Colonic mucosa (tissue), 4 donors: ENCODE results near the gene PABPN1. TPM values are rescaled to one million over a fixed set of nuclear protein-coding genes. Genes with fewer than 3 reads are reported as not detected.

Experiments used
- DNase-seq: peaks from one replicate; pipeline ENCODE4 v3.0.0-alpha.2; 2020
- H3K27ac ChIP-seq: fragments of 200-600 bp; one replicate; pipeline ENCODE4 v1.8.0; 2021
- H3K27me3 ChIP-seq: fragments of 200-600 bp; one replicate; pipeline ENCODE4 v1.8.0; 2021
- H3K36me3 ChIP-seq: fragments of 200-600 bp; one replicate; pipeline ENCODE4 v1.8.0; 2021
- H3K4me1 ChIP-seq: fragments of 200-600 bp; one replicate; pipeline ENCODE4 v1.8.0; 2021; ENCODE audit warnings: mild to moderate bottlenecking
- H3K4me3 ChIP-seq: fragments of 200-600 bp; one replicate; pipeline ENCODE4 v1.8.0; 2021
- H3K9ac ChIP-seq, 2 donors: one replicate each; pipeline ENCODE4 v1.7.0; 2013; ENCODE audit warnings: control low read depth in 2 of 2, low read depth in 2 of 2, low read length in 2 of 2
- H3K9me3 ChIP-seq: fragments of 200-600 bp; one replicate; pipeline ENCODE4 v1.8.0; 2021
- intact Hi-C: fragments of 100-400 bp; cut with DNase I; formaldehyde crosslinking; loops from one replicate; pipeline ENCODE4 v1.14.1; 2022
- total RNA-seq, 2 donors: library from RNA; stranded (reverse); fragmentation: NEBNext Ultra II Directional in 1 of 2; extraction: Animal tissue kit (Norgen Biotek cat#: 25700) in 1 of 2; gene quantifications; one replicate each; pipeline ENCODE4 v1.2.1, GENCODE V29; 2021
- TF ChIP-seq, protein P1 (sequence below): fragments of 200-600 bp; IDR thresholded peaks from one replicate; pipeline ENCODE4 v1.8.0; 2022; ENCODE audit warnings: antibody characterized with exemption, mild to moderate bottlenecking
- donor health status: healthy.
- donor health status: DM: no; HTN: no; CAD: no.
- donor health status: DM: no; HTN: no; CAD: no.

The PABPN1 gene
- total RNA-seq, 2 donors from 2014 or later, result 122 to 197 TPM

DNA sequence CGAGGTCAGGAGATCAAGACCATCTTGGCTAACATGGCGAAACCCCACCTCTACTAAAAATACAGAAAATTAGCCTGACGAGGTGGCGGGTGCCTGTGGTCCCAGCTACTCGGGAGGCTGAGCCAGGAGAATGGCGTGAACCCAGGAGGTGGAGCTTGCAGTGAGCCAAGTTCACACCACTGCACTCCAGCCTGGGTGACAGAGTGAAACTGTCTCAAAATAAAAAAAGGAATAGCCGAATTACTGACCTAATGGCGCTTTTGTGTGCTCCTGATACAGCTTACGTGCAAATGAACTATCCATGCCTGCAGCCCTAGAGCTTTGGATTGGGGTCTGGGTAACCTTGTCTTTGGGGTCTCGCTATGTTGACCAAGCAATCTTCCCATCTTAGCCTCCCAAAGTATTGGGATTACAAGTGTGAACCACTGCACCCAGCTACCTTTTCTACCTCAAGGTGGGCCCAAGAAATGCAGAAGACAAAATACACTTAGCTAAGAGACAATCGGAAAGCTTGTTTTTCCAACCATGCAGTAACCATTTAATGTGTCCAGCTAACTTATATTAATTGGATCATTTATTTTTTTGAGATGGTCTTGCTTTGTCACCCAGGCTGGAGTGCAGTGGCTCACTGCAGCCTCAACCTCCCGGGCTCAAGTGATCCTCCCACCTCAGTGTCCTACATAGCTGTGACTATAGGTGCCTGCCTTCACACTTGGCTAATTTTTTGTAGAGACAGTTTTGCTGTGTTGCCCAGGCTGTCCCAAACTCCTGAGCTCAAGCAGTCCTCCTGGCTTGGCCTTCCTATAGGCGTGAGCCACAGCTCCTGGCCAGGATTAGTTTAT lies 5.5 kb downstream of the PABPN1 start:
- intact Hi-C loops, result loop anchor here (5.0 to 10.0 kb wide), 4 partner anchors 56 to 148 kb away; no protein-coding TSS in a partner anchor
- H3K9me3 ChIP-seq, result no peaks in the 10 kb centered on the region
- no peak overlapping the region for H3K9ac ChIP-seq
- no peak overlapping the region for H3K4me3 ChIP-seq
- no peak overlapping the region for H3K27ac ChIP-seq
- H3K36me3 ChIP-seq, result peaks cover 10% of the 10 kb centered on the region
- H3K27me3 ChIP-seq, result no peaks in the 10 kb centered on the region
- no peak for DNase-seq
- no peaks in the 10 kb centered on the region for H3K4me1 ChIP-seq
- TF ChIP-seq, protein P1, sequence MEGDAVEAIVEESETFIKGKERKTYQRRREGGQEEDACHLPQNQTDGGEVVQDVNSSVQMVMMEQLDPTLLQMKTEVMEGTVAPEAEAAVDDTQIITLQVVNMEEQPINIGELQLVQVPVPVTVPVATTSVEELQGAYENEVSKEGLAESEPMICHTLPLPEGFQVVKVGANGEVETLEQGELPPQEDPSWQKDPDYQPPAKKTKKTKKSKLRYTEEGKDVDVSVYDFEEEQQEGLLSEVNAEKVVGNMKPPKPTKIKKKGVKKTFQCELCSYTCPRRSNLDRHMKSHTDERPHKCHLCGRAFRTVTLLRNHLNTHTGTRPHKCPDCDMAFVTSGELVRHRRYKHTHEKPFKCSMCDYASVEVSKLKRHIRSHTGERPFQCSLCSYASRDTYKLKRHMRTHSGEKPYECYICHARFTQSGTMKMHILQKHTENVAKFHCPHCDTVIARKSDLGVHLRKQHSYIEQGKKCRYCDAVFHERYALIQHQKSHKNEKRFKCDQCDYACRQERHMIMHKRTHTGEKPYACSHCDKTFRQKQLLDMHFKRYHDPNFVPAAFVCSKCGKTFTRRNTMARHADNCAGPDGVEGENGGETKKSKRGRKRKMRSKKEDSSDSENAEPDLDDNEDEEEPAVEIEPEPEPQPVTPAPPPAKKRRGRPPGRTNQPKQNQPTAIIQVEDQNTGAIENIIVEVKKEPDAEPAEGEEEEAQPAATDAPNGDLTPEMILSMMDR, result no peak

DNA sequence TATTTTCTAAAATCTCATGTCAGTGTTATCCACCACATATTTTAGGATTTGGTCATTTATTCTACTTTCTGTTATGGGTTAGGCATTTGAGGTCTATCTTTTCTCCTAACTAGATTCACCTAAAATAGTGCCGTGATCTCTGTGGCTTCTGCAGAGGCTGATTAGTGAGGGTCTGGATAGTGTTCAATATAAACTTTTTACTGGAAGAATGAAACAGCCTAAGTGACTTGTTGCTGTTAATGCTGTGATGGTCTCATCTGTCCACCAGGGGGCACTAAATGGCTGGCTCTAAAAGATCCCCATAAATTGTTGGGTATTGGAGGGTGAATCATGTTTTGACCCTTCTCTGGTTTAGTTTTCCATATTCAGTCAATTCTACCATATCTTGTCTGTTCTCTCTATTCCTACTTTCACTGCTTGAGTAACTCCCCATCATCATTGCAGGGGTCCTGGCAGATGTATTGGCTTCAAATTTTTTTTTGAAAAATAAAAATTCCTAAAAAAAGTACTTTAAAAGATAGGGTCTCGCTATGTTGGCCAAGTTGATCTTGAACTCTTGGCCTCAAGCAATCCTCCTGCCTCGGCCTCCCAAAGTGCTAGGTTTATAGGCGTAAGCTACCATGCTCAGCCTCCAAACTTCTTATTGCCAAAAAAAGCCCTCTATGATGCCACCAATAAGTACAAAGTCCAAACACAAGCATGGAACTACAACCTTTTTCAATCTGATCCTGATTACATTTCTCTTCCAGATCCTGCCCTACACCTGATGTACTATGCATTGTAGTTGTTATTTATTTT lies 6.9 kb downstream of the PABPN1 start:
- TF ChIP-seq, protein P1, result peak; percentile 90
- intact Hi-C loops, result loop anchor here (5.0 to 10.0 kb wide), 4 partner anchors 54 to 147 kb away; no protein-coding TSS in a partner anchor
- no peak overlapping the region for H3K9ac ChIP-seq
- no peaks in the 10 kb centered on the region for H3K4me1 ChIP-seq
- peak; percentile 79 for DNase-seq
- H3K9me3 ChIP-seq, result no peaks in the 10 kb centered on the region
- H3K36me3 ChIP-seq, result peaks cover 10% of the 10 kb centered on the region
- H3K27ac ChIP-seq, result no peak overlapping the region
- no peaks in the 10 kb centered on the region for H3K27me3 ChIP-seq
- H3K4me3 ChIP-seq, result no peak overlapping the region

DNA sequence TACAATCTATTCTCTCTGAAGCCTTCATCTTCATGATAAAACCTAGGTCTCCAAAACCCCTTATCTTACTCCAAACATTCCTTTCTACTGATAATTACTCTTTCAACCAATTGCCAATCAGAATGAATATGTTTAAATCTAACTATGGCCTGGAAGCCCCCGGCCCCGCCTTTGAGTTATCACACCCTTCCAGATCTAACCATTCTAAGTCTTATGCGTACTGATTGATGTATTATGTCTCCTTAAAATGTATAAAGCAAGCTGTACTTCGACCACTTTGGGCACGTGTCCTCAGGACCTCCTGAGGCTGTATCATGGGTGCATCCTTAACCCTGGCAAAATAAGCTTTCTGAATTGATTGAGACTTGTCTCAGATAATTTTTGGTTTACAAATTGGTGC lies 14.4 kb downstream of the PABPN1 start:
- Histone ChIP-seq H3K4me1 (no peaks in the 10 kb centered on the region), H3K9ac (no peak overlapping the region), H3K9me3 (no peaks in the 10 kb centered on the region), H3K36me3 (no peaks in the 10 kb centered on the region), H3K27me3 (no peaks in the 10 kb centered on the region), H3K4me3 (no peak overlapping the region), H3K27ac (no peak overlapping the region)
- intact Hi-C loops, result no loop called here
- TF ChIP-seq, protein P1, result no peak
- peak; percentile 3 for DNase-seq

DNA sequence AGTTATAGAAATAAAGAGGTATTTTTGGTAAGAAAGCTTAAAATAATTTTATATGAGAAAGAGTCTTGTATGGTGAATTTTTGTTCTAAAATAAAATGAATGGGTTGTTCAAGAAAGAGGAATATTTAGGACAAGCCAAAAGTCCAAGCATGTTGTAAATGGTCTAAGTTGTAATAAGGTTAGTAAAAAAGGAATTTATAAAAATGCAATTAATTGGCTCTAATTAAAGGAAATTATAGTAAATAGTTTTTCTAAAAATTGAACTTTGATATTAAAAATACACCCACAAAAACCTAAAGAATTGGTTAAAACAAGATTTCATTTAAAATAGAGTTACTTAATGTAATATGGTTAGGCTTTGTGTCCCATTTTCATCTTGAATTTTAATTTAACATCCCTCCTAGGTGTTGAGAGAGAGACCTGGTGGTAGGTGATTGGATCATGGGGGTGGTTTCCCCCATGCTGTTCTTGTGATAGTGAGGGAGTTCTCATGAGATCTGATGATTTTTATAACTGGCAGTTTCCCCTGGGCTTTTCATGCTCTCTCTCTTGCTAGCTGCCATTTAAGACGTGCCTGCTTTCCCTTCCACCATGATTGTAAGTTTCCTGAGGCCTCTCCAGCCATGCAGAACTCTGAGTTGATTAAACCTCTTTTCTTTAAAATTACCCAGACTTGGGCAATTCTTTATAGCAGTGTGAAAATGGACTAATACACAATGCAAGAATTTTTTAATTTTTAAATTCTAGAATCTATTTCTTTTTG lies 18.4 kb downstream of the PABPN1 start:
- Histone ChIP-seq H3K4me1 (no peaks in the 10 kb centered on the region), H3K9ac (no peak overlapping the region), H3K36me3 (no peaks in the 10 kb centered on the region), H3K27me3 (no peaks in the 10 kb centered on the region), H3K9me3 (no peaks in the 10 kb centered on the region), H3K27ac (no peak overlapping the region), H3K4me3 (no peak overlapping the region)
- DNase-seq, result no peak
- TF ChIP-seq, protein P1, result no peak
- intact Hi-C loops, result no loop called here

DNA sequence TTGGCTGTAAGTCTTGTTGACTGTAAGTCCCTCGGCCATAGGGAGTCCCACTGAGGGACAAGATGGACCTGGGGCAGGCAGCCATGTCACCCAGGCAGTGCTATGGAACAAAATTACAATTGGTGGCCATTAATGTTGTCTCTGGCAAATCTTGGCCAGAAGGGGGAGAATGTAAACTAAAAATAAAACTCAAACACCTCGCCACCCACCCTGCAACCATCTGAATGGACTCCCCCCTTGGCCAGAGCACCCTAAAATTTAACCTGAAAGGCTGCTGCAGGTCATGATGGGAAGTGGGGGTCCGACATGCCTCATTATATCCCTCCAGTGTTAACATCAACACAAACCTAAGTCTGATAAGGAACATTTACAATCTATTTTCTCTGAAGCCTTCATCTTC lies 23.2 kb downstream of the PABPN1 start:
- H3K4me3 ChIP-seq, result no peak overlapping the region
- TF ChIP-seq, protein P1, result no peak
- no peaks in the 10 kb centered on the region for H3K27me3 ChIP-seq
- H3K9me3 ChIP-seq, result no peaks in the 10 kb centered on the region
- intact Hi-C loops, result no loop called here
- H3K4me1 ChIP-seq, result no peaks in the 10 kb centered on the region
- H3K9ac ChIP-seq, result no peak overlapping the region
- DNase-seq, result no peak
- H3K27ac ChIP-seq, result no peak overlapping the region
- H3K36me3 ChIP-seq, result no peaks in the 10 kb centered on the region
